ENCODE results near the gene CHD2.

GRCh38 chr15:92906563-92907081 lies 6.5 kb downstream of the CHD2 start:
- TF ChIP-seq CTCF (IDR thresholded peaks at IDR 0.05; ENCODE audit: extremely low read depth in 1 of 2, insufficient read depth in 1 of 2, low read depth in 1 of 2, low read length in 2 of 2) (no peak), POLR2A (IDR thresholded peaks at IDR 0.05; ENCODE audit: low read depth, low read length) (no peak), EZH2 (IDR thresholded peaks at IDR 0.05; ENCODE audit: borderline replicate concordance, low read depth, low read length, severe bottlenecking) (no peak), MAX (IDR thresholded peaks at IDR 0.05; ENCODE audit: insufficient read depth, insufficient read length) (no peak), POLR2AphosphoS5 (IDR thresholded peaks at IDR 0.05; ENCODE audit: insufficient read depth, low read depth, low read length) (no peak), MYC (IDR thresholded peaks at IDR 0.05; ENCODE audit: low read depth, low read length) (no peak), GATA2 (IDR thresholded peaks at IDR 0.05; ENCODE audit: insufficient read depth, insufficient read length, low read depth, low read length) (peak; percentile 67)
